Endothelial cell of umbilical vein (primary cell): ENCODE results near the gene KCTD19. TPM values are rescaled to one million over a fixed set of nuclear protein-coding genes. Genes with fewer than 3 reads are reported as not detected.
A peak's percentile ranks its signal among the peaks of the same experiment; 100 is the strongest.

Source experiments
- BruUV-seq: library from RNA; stranded (reverse); fragments of 400-500 nt; replicated peaks from 2 replicates; lab custom pipeline; 2021; lab: Mats Ljungman, UMichigan
- CTCF ChIA-PET: fragments of 300-600, 350-600 bp; sonication (Branson Sonifier 250); formaldehyde crosslinking; loops from one replicate; lab custom pipeline; 2021; ENCODE audit warnings: antibody characterized with exemption, inconsistent platforms; lab: Charles Lee
- POLR2A ChIA-PET: fragments of 300-600, 350-600 bp; sonication (Branson Sonifier 250); formaldehyde crosslinking; loops from one replicate; lab custom pipeline; 2021; ENCODE audit warnings: antibody characterized with exemption, inconsistent platforms; lab: Charles Lee
- DNase-seq: peaks from one replicate; pipeline ENCODE4 v3.0.0-alpha.2; 2011; ENCODE audit warnings: low read depth, low spot score
- FAIRE-seq: peaks from 2 replicates; lab custom pipeline; 2011; peaks lifted over from hg19 to GRCh38; lab: Jason Lieb, UNC
- H2AFZ ChIP-seq: 2 replicates; pipeline ENCODE4 v1.6.0; 2012; ENCODE audit warnings: low read depth, low read length, control low read depth, inconsistent platforms
- H3K27ac ChIP-seq: 2 replicates; pipeline ENCODE4 v1.5.1; 2011; ENCODE audit warnings: low read depth, mild to moderate bottlenecking, control low read depth, low read length, moderate library complexity; ENCODE audit not compliant: insufficient read depth
- H3K27me3 ChIP-seq, 2 experiments: 2 replicates each; pipeline versions ENCODE4 v1.6.0 to v1.6.1; 2011; ENCODE audit warnings: low read length in 2 of 2, mixed read lengths in 1 of 2; ENCODE audit not compliant: control insufficient read depth in 2 of 2, insufficient read depth in 2 of 2
- H3K36me3 ChIP-seq, 2 experiments: 2 replicates in 1 of 2; 3 replicates in 1 of 2; pipeline ENCODE4 v1.5.1; 2011; ENCODE audit warnings: low read length in 2 of 2, mild to moderate bottlenecking in 1 of 2, moderate library complexity in 1 of 2; ENCODE audit not compliant: control insufficient read depth in 2 of 2, insufficient read depth in 2 of 2; ENCODE audit errors: extremely low read depth in 1 of 2
- H3K4me1 ChIP-seq: 3 replicates; pipeline ENCODE4 v1.5.1; 2011; ENCODE audit warnings: mild to moderate bottlenecking, low read length; ENCODE audit not compliant: control insufficient read depth, insufficient read depth; ENCODE audit errors: extremely low read depth
- H3K4me2 ChIP-seq: 2 replicates; pipeline ENCODE4 v1.6.1; 2011; ENCODE audit warnings: low read length, control low read depth, mixed read lengths; ENCODE audit not compliant: insufficient read depth
- H3K4me3 ChIP-seq, 3 experiments: fragments of 200-600 bp in 1 of 3; sonication (generic), shearing (Covaris generic) in 1 of 3; replicated peaks in 1 of 3; 2 replicates each; pipeline ENCODE4 v1.5.1; 2011 to 2016; ENCODE audit warnings: control low read depth in 3 of 3, low read length in 3 of 3, mild to moderate bottlenecking in 2 of 3, inconsistent platforms in 1 of 3, low read depth in 1 of 3, moderate library complexity in 1 of 3; ENCODE audit not compliant: insufficient read depth in 1 of 3
- H3K79me2 ChIP-seq: 2 replicates; pipeline ENCODE4 v1.6.0; 2012; ENCODE audit warnings: low read length, inconsistent platforms; ENCODE audit not compliant: control insufficient read depth, insufficient read depth
- H3K9ac ChIP-seq: replicated peaks from 2 replicates; pipeline ENCODE3; 2011; ENCODE audit warnings: low read length, control low read depth; ENCODE audit not compliant: insufficient read depth; ENCODE audit errors: extremely low read depth
- H3K9me1 ChIP-seq: replicated peaks from 3 replicates; pipeline ENCODE4 v1.6.0; 2011; ENCODE audit warnings: mild to moderate bottlenecking, low read length; ENCODE audit not compliant: control insufficient read depth, insufficient read depth; ENCODE audit errors: extremely low read depth
- H3K9me3 ChIP-seq: replicated peaks from 2 replicates; pipeline ENCODE4 v1.5.1; 2012; ENCODE audit warnings: low read length, inconsistent platforms; ENCODE audit not compliant: control insufficient read depth, insufficient read depth
- H4K20me1 ChIP-seq: replicated peaks from 2 replicates; pipeline ENCODE3; 2011; ENCODE audit warnings: mild to moderate bottlenecking, low read length; ENCODE audit not compliant: control insufficient read depth, insufficient read depth; ENCODE audit errors: extremely low read depth
- EZH2 ChIP-seq: IDR thresholded peaks from 2 replicates; pipeline ENCODE4 v1.6.1; 2012; ENCODE audit warnings: borderline replicate concordance, low read depth, mild to moderate bottlenecking, moderate library complexity, low read length, inconsistent platforms; ENCODE audit not compliant: severe bottlenecking
- FOS ChIP-seq: IDR thresholded peaks from 2 replicates; pipeline ENCODE4 v1.6.1; 2011; ENCODE audit warnings: mild to moderate bottlenecking, low read length, moderate library complexity, borderline replicate concordance; ENCODE audit not compliant: insufficient read depth
- GATA2 ChIP-seq: IDR thresholded peaks from 2 replicates; pipeline ENCODE4 v1.7.0; 2011; ENCODE audit warnings: low read depth, mild to moderate bottlenecking, moderate library complexity, mixed read lengths, low read length; ENCODE audit not compliant: insufficient read length, insufficient read depth
- JUN ChIP-seq: IDR thresholded peaks from 2 replicates; pipeline ENCODE4 v1.6.1; 2011; ENCODE audit warnings: borderline replicate concordance, low read depth; ENCODE audit not compliant: insufficient read length, insufficient read depth
- MYC ChIP-seq: IDR thresholded peaks from one replicate; pipeline ENCODE4 v1.6.1; 2011; ENCODE audit warnings: mild to moderate bottlenecking, low read depth, low read length
- POLR2A ChIP-seq: IDR thresholded peaks from 2 replicates; pipeline ENCODE4 v1.6.1; 2012; ENCODE audit warnings: low read depth, mild to moderate bottlenecking, control low read depth, low read length
- POLR2AphosphoS5 ChIP-seq: IDR thresholded peaks from 2 replicates; pipeline ENCODE4 v1.6.1; 2012; ENCODE audit warnings: low read depth, mild to moderate bottlenecking, control low read depth, low read length, moderate library complexity; ENCODE audit not compliant: insufficient read depth
- dilution Hi-C: fragments of 300-500 bp; cut with MboI; formaldehyde crosslinking; loops from one replicate; pipeline ENCODE4 v1.15.0; 2019; ENCODE audit warnings: low sequenced_read_pairs; ENCODE audit not compliant: extremely low pct_ligation_motif_present
- intact Hi-C: fragments of 100-400 bp; cut with micrococcal nuclease; formaldehyde crosslinking; loops from one replicate; pipeline ENCODE4 v1.10.0; 2022
- polyA plus RNA-seq, 4 experiments: library from polyadenylated mRNA; depleted of rRNA in 3 of 4; stranded (reverse) in 3 of 4; unstranded in 1 of 4; fragments of >200 nt; gene quantifications; 2 replicates each; pipeline versions ENCODE4 v1.2.1 to v1.2.3, GENCODE V29; 2011 to 2012; ENCODE audit warnings: missing spikeins in 1 of 4
- total RNA-seq: library from RNA; stranded (reverse); gene quantifications from 2 replicates; pipeline ENCODE4 v1.2.3, GENCODE V29; 2021
- TF ChIP-seq, protein P1 (sequence below): IDR thresholded peaks from 2 replicates; pipeline ENCODE4 v1.6.1; 2011; ENCODE audit not compliant: insufficient read depth, insufficient read length
- TF ChIP-seq, protein P2 (sequence below), 2 donors: IDR thresholded peaks; 1 replicate in 1 of 2; 2 replicates in 1 of 2; pipeline ENCODE4 v1.5.1; 2011; ENCODE audit warnings: low read length in 2 of 2, mild to moderate bottlenecking in 2 of 2, moderate library complexity in 2 of 2, control low read depth in 1 of 2, inconsistent platforms in 1 of 2, low read depth in 1 of 2; ENCODE audit not compliant: insufficient read depth in 1 of 2; ENCODE audit errors: extremely low read depth in 1 of 2

Gene KCTD19
- total and polyA plus RNA-seq, 2 donors (not counting 3 experiments of a cell fraction or from before 2014, with no cell fraction given): 0.21 to 0.44 TPM

DNA sequence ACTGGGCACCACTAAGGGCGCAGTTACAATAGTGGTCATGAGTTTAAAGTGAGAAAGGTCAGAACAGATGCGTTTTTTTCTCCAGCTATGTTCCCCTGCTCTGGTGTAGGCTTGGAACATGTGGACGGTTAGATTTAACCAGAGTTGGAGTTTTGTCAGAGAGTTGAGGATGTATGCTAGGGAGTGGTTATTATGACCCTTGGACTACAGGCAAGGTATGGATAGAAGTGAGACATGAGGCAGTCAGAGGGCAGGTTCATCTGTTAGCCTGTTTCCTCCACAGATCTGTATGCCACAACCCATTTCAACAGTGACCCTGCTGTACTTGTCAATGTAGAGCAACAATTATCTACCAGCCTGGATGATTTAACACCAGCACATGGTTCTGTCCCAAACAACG is 44.1 kb upstream of the KCTD19 start:
- TF ChIP-seq MYC: no peak
- peaks cover 3 to 14% of the 10 kb centered on the region in 2 experiments for H3K27me3 ChIP-seq
- no peaks in the 10 kb centered on the region for H3K9me3 ChIP-seq
- BruUV-seq: no TSS peak
- H3K4me3 ChIP-seq: no peak overlapping the region
- DNase-seq (no peak), FAIRE-seq (no peak)
- H3K27ac ChIP-seq: no peak overlapping the region
- H3K36me3 ChIP-seq: no peaks in the 10 kb centered on the region
- no peak overlapping the region for H3K9ac ChIP-seq
- H3K79me2 ChIP-seq: no peaks in the 10 kb centered on the region
- dilution Hi-C loops: no loop called here
- ChIA-PET POLR2A (interaction anchor here (0.7 kb wide), 1 partner anchor 86 kb away, joined by 8 read pairs; no protein-coding TSS in a partner anchor), CTCF (interaction anchor here (1.0 to 1.2 kb wide), 3 partner anchors 23 to 57 kb away, joined by 3 to 4 read pairs (median 4); partner anchors contain the start of gene TPPP3)
- no peak overlapping the region for H2AFZ ChIP-seq
- H3K9me1 ChIP-seq: no peaks in the 10 kb centered on the region
- no peaks in the 10 kb centered on the region for H3K4me1 ChIP-seq
- H4K20me1 ChIP-seq: no peaks in the 10 kb centered on the region
- H3K4me2 ChIP-seq: no peak overlapping the region
- intact Hi-C loops: loop anchor here (5.0 kb wide), 1 partner anchor 77 kb away; no protein-coding TSS in a partner anchor

DNA sequence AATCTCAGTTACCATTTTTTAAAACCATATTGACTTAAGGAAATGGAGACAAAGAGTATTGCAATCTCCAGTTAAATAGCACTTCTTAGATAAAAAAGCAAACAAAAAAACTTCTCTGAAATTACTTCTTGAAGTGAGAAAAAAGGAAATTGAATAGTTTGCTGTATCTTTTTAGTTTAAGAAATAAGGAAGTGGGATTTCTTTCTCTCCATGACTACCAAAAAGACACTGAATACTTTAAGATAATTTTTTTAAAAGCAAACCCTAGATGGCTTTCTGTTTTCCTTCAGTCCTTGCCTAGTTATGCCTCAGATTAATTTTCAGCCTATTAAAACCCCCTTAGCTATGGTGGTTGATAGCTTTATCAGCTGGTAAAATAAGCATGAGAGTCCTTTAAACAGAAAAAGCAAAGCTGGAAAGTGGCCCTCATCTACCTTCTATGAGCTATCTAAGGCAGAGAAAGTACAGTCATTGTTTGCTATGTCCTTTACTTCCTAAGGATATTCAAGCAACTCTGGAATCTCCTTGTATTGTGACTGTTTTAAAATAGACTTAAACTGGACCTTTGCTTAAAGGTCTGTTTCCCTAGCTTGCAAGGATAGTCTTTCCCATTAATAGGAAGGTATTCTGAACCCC is 38.2 kb upstream of the KCTD19 start:
- H3K9me1 ChIP-seq: no peaks in the 10 kb centered on the region
- H3K79me2 ChIP-seq: no peaks in the 10 kb centered on the region
- DNase-seq: peak; percentile 23
- FAIRE-seq: no peak
- intact Hi-C loops (no loop called here), dilution Hi-C loops (no loop called here)
- no peaks in the 10 kb centered on the region for H3K36me3 ChIP-seq
- H3K9ac ChIP-seq: no peak overlapping the region
- H3K27ac ChIP-seq: no peak overlapping the region
- H3K4me1 ChIP-seq: peaks cover 7% of the 10 kb centered on the region
- H2AFZ ChIP-seq: peak overlapping the region; percentile 71
- H3K27me3 ChIP-seq: peaks cover 14 to 20% of the 10 kb centered on the region in 2 experiments
- no peak overlapping the region for H3K4me3 ChIP-seq
- H3K9me3 ChIP-seq: no peaks in the 10 kb centered on the region
- peak overlapping the region; percentile 49 for H3K4me2 ChIP-seq
- POLR2A ChIA-PET: no interaction called here
- TF ChIP-seq EZH2 (no peak), GATA2 (no peak), POLR2AphosphoS5 (no peak), MYC (no peak), JUN (no peak), FOS (no peak), POLR2A (no peak)
- TF ChIP-seq, protein P1, sequence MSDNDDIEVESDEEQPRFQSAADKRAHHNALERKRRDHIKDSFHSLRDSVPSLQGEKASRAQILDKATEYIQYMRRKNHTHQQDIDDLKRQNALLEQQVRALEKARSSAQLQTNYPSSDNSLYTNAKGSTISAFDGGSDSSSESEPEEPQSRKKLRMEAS: no peak
- TF ChIP-seq, protein P2, sequence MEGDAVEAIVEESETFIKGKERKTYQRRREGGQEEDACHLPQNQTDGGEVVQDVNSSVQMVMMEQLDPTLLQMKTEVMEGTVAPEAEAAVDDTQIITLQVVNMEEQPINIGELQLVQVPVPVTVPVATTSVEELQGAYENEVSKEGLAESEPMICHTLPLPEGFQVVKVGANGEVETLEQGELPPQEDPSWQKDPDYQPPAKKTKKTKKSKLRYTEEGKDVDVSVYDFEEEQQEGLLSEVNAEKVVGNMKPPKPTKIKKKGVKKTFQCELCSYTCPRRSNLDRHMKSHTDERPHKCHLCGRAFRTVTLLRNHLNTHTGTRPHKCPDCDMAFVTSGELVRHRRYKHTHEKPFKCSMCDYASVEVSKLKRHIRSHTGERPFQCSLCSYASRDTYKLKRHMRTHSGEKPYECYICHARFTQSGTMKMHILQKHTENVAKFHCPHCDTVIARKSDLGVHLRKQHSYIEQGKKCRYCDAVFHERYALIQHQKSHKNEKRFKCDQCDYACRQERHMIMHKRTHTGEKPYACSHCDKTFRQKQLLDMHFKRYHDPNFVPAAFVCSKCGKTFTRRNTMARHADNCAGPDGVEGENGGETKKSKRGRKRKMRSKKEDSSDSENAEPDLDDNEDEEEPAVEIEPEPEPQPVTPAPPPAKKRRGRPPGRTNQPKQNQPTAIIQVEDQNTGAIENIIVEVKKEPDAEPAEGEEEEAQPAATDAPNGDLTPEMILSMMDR (IDR thresholded peaks at IDR 0.05; ENCODE audit: extremely low read depth in 1 of 2, insufficient read depth in 1 of 2, low read depth in 1 of 2, low read length in 2 of 2): no peak
- CTCF ChIA-PET: interaction anchor here (0.6 to 1.6 kb wide), 11 partner anchors 9 to 166 kb away, joined by 3 to 6 read pairs (median 4); partner anchors contain the start of genes ELMO3, KCTD19, LRRC36 and TPPP3
- H4K20me1 ChIP-seq: no peaks in the 10 kb centered on the region
- BruUV-seq: no TSS peak
